22Rv1 (cell line): ENCODE results near the gene VSIR.

Experiments used
- H3K27ac ChIP-seq: fragments of 450-650 bp; 2 replicates; pipeline ENCODE4 v1.5.1; 2017
- CTCF ChIP-seq: fragments of 450-650 bp; IDR thresholded peaks from 2 replicates; pipeline ENCODE4 v1.5.1; 2017; ENCODE audit warnings: mild to moderate bottlenecking
- ZFX ChIP-seq: fragments of 450-650 bp; IDR thresholded peaks from 2 replicates; pipeline ENCODE4 v1.6.1; 2017; ENCODE audit warnings: antibody characterized with exemption, borderline replicate concordance

The VSIR gene

GRCh38 chr10:71703577-71703976, 69.7 kb downstream of the VSIR start:
- TF ChIP-seq ZFX: no peak
- TF ChIP-seq CTCF: no peak
- no peak overlapping the region for H3K27ac ChIP-seq

GRCh38 chr10:71701496-71702132, 71.7 kb downstream of the VSIR start:
- H3K27ac ChIP-seq: no peak overlapping the region
- no peak for TF ChIP-seq ZFX
- no peak for TF ChIP-seq CTCF

GRCh38 chr10:71700731-71701368, 72.5 kb downstream of the VSIR start:
- TF ChIP-seq ZFX (no peak), CTCF (no peak)
- no peak overlapping the region for H3K27ac ChIP-seq

DNA sequence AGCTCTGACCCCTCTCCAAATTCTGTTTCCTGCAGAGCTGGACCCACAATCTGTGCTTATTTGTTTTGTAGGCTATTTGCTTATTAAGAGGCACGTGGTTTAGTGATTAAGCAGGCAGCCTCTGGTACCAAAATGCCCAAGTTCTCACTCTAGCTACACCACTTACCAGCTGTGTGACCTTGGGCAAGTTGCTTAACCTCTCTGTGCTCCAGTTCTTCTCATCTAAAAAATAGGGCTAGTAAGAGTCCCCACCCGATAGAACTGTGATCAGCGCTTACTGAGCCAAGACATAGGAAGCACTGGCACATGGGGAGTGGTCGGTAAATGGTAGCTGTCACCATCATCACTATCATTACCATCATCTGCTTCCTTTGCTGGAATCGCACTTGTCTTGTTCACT, 74.6 kb downstream of the VSIR start:
- no peak overlapping the region for H3K27ac ChIP-seq
- no peak for TF ChIP-seq ZFX
- no peak for TF ChIP-seq CTCF

- TF ChIP-seq CTCF (no peak), ZFX (no peak)
- no peak overlapping the region for H3K27ac ChIP-seq
Observed at GRCh38 chr10:71697938-71698709, 75.2 kb downstream of the VSIR start.
